ENCODE results near the gene TOPAZ1. TPM values are rescaled to one million over a fixed set of nuclear protein-coding genes. Genes with fewer than 3 reads are reported as not detected.
A peak's percentile ranks its signal among the peaks of the same experiment; 100 is the strongest.

Gene TOPAZ1
- total RNA-seq: not detected
- long read RNA-seq: 0 reads

- ATAC-seq (ENCODE audit: poor library complexity) (no peak), DNase-seq (no peak)
- intact Hi-C loops (cut with DNase I): no loop called here
Observed at GRCh38 chr3:44241706-44242105, at the start of gene TOPAZ1. Gene TOPAZ1, plus strand, starts transcription at chr3:44241886. Its CDS starts 168 bp downstream, at chr3:44242054.

GRCh38 chr3:44198284-44199269 lies 43.1 kb upstream of the TOPAZ1 start:
- ATAC-seq (ENCODE audit: poor library complexity) (peak; percentile 79), DNase-seq (peak; percentile 46)
- intact Hi-C loops (cut with DNase I): loop anchor here (5.0 kb wide), 1 partner anchor 341 kb away; no protein-coding TSS in a partner anchor

GRCh38 chr3:44206261-44206660 lies 35.4 kb upstream of the TOPAZ1 start:
- intact Hi-C loops (cut with DNase I): no loop called here
- ATAC-seq (ENCODE audit: poor library complexity) (no peak), DNase-seq (no peak)

GRCh38 chr3:44206862-44207652 lies 34.6 kb upstream of the TOPAZ1 start:
- intact Hi-C loops (cut with DNase I): no loop called here
- ATAC-seq (ENCODE audit: poor library complexity): no peak

GRCh38 chr3:44208086-44208485 lies 33.6 kb upstream of the TOPAZ1 start:
- DNase-seq (no peak), ATAC-seq (ENCODE audit: poor library complexity) (no peak)
- intact Hi-C loops (cut with DNase I): no loop called here

More at GRCh38 chr3:44206862-44207652, 34.6 kb upstream of the TOPAZ1 start:
- DNase-seq: no peak

GRCh38 chr3:44208568-44208967 lies 33.1 kb upstream of the TOPAZ1 start:
- intact Hi-C loops (cut with DNase I): no loop called here
- DNase-seq (no peak), ATAC-seq (ENCODE audit: poor library complexity) (no peak)

GRCh38 chr3:44210967-44211366 lies 30.7 kb upstream of the TOPAZ1 start:
- DNase-seq: no peak
- intact Hi-C loops (cut with DNase I): no loop called here
- ATAC-seq (ENCODE audit: poor library complexity): no peak

GRCh38 chr3:44222337-44222736 lies 19.3 kb upstream of the TOPAZ1 start:
- intact Hi-C loops (cut with DNase I): no loop called here
- no peak for ATAC-seq (ENCODE audit: poor library complexity)

GRCh38 chr3:44223299-44223698 lies 18.4 kb upstream of the TOPAZ1 start:
- intact Hi-C loops (cut with DNase I): no loop called here
- ATAC-seq (ENCODE audit: poor library complexity): no peak
- DNase-seq: no peak

More at GRCh38 chr3:44222337-44222736, 19.3 kb upstream of the TOPAZ1 start:
- DNase-seq: no peak

- ATAC-seq (ENCODE audit: poor library complexity) (no peak), DNase-seq (no peak)
- intact Hi-C loops (cut with DNase I): no loop called here
Observed at GRCh38 chr3:44224131-44224530, 17.6 kb upstream of the TOPAZ1 start.

GRCh38 chr3:44226573-44226972 lies 15.1 kb upstream of the TOPAZ1 start:
- no peak for ATAC-seq (ENCODE audit: poor library complexity)
- no peak for DNase-seq
- intact Hi-C loops (cut with DNase I): no loop called here

- intact Hi-C loops (cut with DNase I): no loop called here
- DNase-seq (no peak), ATAC-seq (ENCODE audit: poor library complexity) (no peak)
Observed at GRCh38 chr3:44227632-44228031, 14.1 kb upstream of the TOPAZ1 start.

GRCh38 chr3:44228900-44229299 lies 12.8 kb upstream of the TOPAZ1 start:
- DNase-seq (no peak), ATAC-seq (ENCODE audit: poor library complexity) (no peak)
- intact Hi-C loops (cut with DNase I): no loop called here

- DNase-seq (no peak), ATAC-seq (ENCODE audit: poor library complexity) (no peak)
- intact Hi-C loops (cut with DNase I): no loop called here
Observed at GRCh38 chr3:44232407-44232806, 9.3 kb upstream of the TOPAZ1 start.

GRCh38 chr3:44234648-44235268 lies 6.9 kb upstream of the TOPAZ1 start:
- DNase-seq (no peak), ATAC-seq (ENCODE audit: poor library complexity) (no peak)
- intact Hi-C loops (cut with DNase I): no loop called here

- peak; percentile 94 for ATAC-seq (ENCODE audit: poor library complexity)
- DNase-seq: peak; percentile 65
- intact Hi-C loops (cut with DNase I): no loop called here
Observed at GRCh38 chr3:44235604-44236484, 5.8 kb upstream of the TOPAZ1 start.

GRCh38 chr3:44236485-44236908 lies 5.2 kb upstream of the TOPAZ1 start:
- intact Hi-C loops (cut with DNase I): no loop called here
- ATAC-seq (ENCODE audit: poor library complexity) (no peak), DNase-seq (no peak)

- DNase-seq: no peak
- intact Hi-C loops (cut with DNase I): no loop called here
- ATAC-seq (ENCODE audit: poor library complexity): no peak
Observed at GRCh38 chr3:44237161-44237560, 4.5 kb upstream of the TOPAZ1 start.

All from Right ventricle myocardium superior (tissue), 1 donor.